H9 (cell line): ENCODE results near the gene ACACB. TPM values are rescaled to one million over a fixed set of nuclear protein-coding genes. Genes with fewer than 3 reads are reported as not detected.

Experiments used
- DNase-seq: peaks from one replicate; pipeline ENCODE4 v3.0.0-alpha.2; 2017
- H2AFZ ChIP-seq: one replicate; pipeline ENCODE4 v1.6.1; 2013; ENCODE audit warnings: mild to moderate bottlenecking, low read length, control low read depth, moderate library complexity
- H2AK5ac ChIP-seq: 2 replicates; pipeline ENCODE4 v1.6.1; 2013; ENCODE audit warnings: low read length, control low read depth, mixed read lengths; ENCODE audit not compliant: insufficient read length
- H2BK120ac ChIP-seq: one replicate; pipeline ENCODE4 v1.6.1; 2013; ENCODE audit warnings: low read depth, mild to moderate bottlenecking, low read length, control low read depth, inconsistent platforms; ENCODE audit not compliant: poor library complexity, severe bottlenecking
- H2BK12ac ChIP-seq: 2 replicates; pipeline ENCODE4 v1.6.1; 2013; ENCODE audit warnings: low read length, control low read depth, mixed read lengths, low read depth; ENCODE audit not compliant: insufficient read length
- H2BK15ac ChIP-seq: 2 replicates; pipeline ENCODE4 v1.6.1; 2013; ENCODE audit warnings: low read depth, low read length, control low read depth
- H2BK20ac ChIP-seq: one replicate; pipeline ENCODE4 v1.6.1; 2013; ENCODE audit warnings: low read depth, mild to moderate bottlenecking, low read length, control low read depth, inconsistent platforms; ENCODE audit not compliant: poor library complexity, severe bottlenecking
- H2BK5ac ChIP-seq: 2 replicates; pipeline ENCODE4 v1.6.1; 2013; ENCODE audit warnings: low read length, control low read depth, mixed read lengths; ENCODE audit not compliant: insufficient read length
- H3K14ac ChIP-seq: 2 replicates; pipeline ENCODE4 v1.6.1; 2013; ENCODE audit warnings: low read length, control low read depth; ENCODE audit not compliant: insufficient read depth
- H3K18ac ChIP-seq: 2 replicates; pipeline ENCODE4 v1.6.1; 2013; ENCODE audit warnings: low read depth, mild to moderate bottlenecking, mixed read lengths, low read length, control low read depth; ENCODE audit not compliant: insufficient read length
- H3K23ac ChIP-seq: 2 replicates; pipeline ENCODE4 v1.6.1; 2013; ENCODE audit warnings: low read length, control low read depth, mixed read lengths, low read depth; ENCODE audit not compliant: insufficient read length
- H3K23me2 ChIP-seq: 2 replicates; pipeline ENCODE4 v1.6.1; 2013; ENCODE audit warnings: low read depth, mild to moderate bottlenecking, mixed read lengths, low read length, control low read depth; ENCODE audit not compliant: insufficient read length, poor library complexity, severe bottlenecking
- H3K27ac ChIP-seq: 2 replicates; pipeline ENCODE4 v1.5.1; 2013; ENCODE audit warnings: low read length, control low read depth, mixed read lengths, low read depth; ENCODE audit not compliant: insufficient read length
- H3K27me3 ChIP-seq: 2 replicates; pipeline ENCODE4 v1.6.1; 2013; ENCODE audit warnings: low read length, control low read depth, inconsistent platforms; ENCODE audit not compliant: insufficient read depth
- H3K4ac ChIP-seq: 2 replicates; pipeline ENCODE4 v1.6.1; 2013; ENCODE audit warnings: low read depth, mild to moderate bottlenecking, control low read depth, inconsistent platforms, low read length, moderate library complexity
- H3K4me1 ChIP-seq: 2 replicates; pipeline ENCODE4 v1.6.1; 2013; ENCODE audit warnings: low read length, control low read depth, inconsistent platforms; ENCODE audit not compliant: insufficient read depth
- H3K4me2 ChIP-seq: 2 replicates; pipeline ENCODE4 v1.6.1; 2013; ENCODE audit warnings: low read length, control low read depth, mixed read lengths; ENCODE audit not compliant: insufficient read length, insufficient read depth
- H3K56ac ChIP-seq: 2 replicates; pipeline ENCODE4 v1.6.1; 2013; ENCODE audit warnings: low read depth, mild to moderate bottlenecking, mixed read lengths, low read length, control low read depth; ENCODE audit not compliant: insufficient read length
- H3K79me1 ChIP-seq: 2 replicates; pipeline ENCODE4 v1.6.1; 2013; ENCODE audit warnings: low read depth, mild to moderate bottlenecking, moderate library complexity, low read length, control low read depth, inconsistent platforms; ENCODE audit not compliant: insufficient read depth, poor library complexity, severe bottlenecking
- H3K79me2 ChIP-seq: 2 replicates; pipeline ENCODE4 v1.6.1; 2013; ENCODE audit warnings: low read length, control low read depth, inconsistent platforms; ENCODE audit not compliant: insufficient read depth
- H3K9ac ChIP-seq: 2 replicates; pipeline ENCODE4 v1.6.1; 2013; ENCODE audit warnings: low read length, control low read depth, mixed read lengths; ENCODE audit not compliant: insufficient read length; ENCODE audit errors: extremely low read depth
- H3K9me3 ChIP-seq: one replicate; pipeline ENCODE4 v1.6.1; 2013; ENCODE audit warnings: low read depth, low read length, inconsistent platforms; ENCODE audit not compliant: control insufficient read depth
- H3T11ph ChIP-seq: one replicate; pipeline ENCODE4 v1.6.1; 2013; ENCODE audit warnings: mild to moderate bottlenecking, low read length, control low read depth, inconsistent platforms
- H4K20me1 ChIP-seq: one replicate; pipeline ENCODE4 v1.6.1; 2013; ENCODE audit not compliant: control insufficient read depth, insufficient read length, insufficient read depth
- H4K5ac ChIP-seq: 2 replicates; pipeline ENCODE4 v1.6.1; 2013; ENCODE audit warnings: low read depth, mild to moderate bottlenecking, mixed read lengths, low read length, control low read depth; ENCODE audit not compliant: insufficient read length
- H4K8ac ChIP-seq: replicated peaks from 2 replicates; pipeline ENCODE4 v1.6.1; 2013; ENCODE audit warnings: low read length, control low read depth, mixed read lengths, low read depth; ENCODE audit not compliant: insufficient read length
- H4K91ac ChIP-seq: 2 replicates; pipeline ENCODE4 v1.6.1; 2013; ENCODE audit warnings: low read depth, mild to moderate bottlenecking, moderate library complexity, mixed read lengths, low read length, control low read depth; ENCODE audit not compliant: insufficient read length
- H3K27ac Mint-ChIP-seq, 3 experiments: 2 replicates in 2 of 3; 3 replicates in 1 of 3; pipeline ENCODE4 v1.8.0; 2020 to 2021; ENCODE audit warnings: mixed read lengths in 3 of 3, mild to moderate bottlenecking in 1 of 3, moderate library complexity in 1 of 3
- H3K27me3 Mint-ChIP-seq: 2 replicates; pipeline ENCODE4 v1.8.0; 2021; ENCODE audit warnings: low read depth, mild to moderate bottlenecking, moderate library complexity, mixed read lengths
- H3K36me3 Mint-ChIP-seq, 3 experiments: 2 replicates in 2 of 3; 3 replicates in 1 of 3; pipeline ENCODE4 v1.8.0; 2020 to 2021; ENCODE audit warnings: low read depth in 3 of 3, mixed read lengths in 3 of 3; ENCODE audit not compliant: insufficient read depth in 1 of 3
- H3K4me1 Mint-ChIP-seq, 2 experiments: 2 replicates each; pipeline ENCODE4 v1.8.0; 2020; ENCODE audit warnings: mixed read lengths in 2 of 2
- H3K4me3 Mint-ChIP-seq, 2 experiments: 2 replicates in 1 of 2; 3 replicates in 1 of 2; pipeline ENCODE4 v1.8.0; 2020 to 2021; ENCODE audit warnings: mild to moderate bottlenecking in 2 of 2, mixed read lengths in 2 of 2, moderate library complexity in 1 of 2
- H3K9me3 Mint-ChIP-seq, 2 experiments: 2 replicates in 1 of 2; 3 replicates in 1 of 2; pipeline ENCODE4 v1.8.0; 2020; ENCODE audit warnings: mild to moderate bottlenecking in 2 of 2, mixed read lengths in 2 of 2, moderate library complexity in 1 of 2
- WGBS: extraction: QIAGEN DNeasy Blood & Tissue Kit; methylation state at CpG from one replicate; pipeline ENCODE4 v1.1.7; 2013; ENCODE audit warnings: missing lambda C conversion rate, low lambda C conversion rate, mixed read lengths; ENCODE audit not compliant: insufficient read length; ENCODE audit errors: extremely low coverage; 5-methylcytosine and 5-hydroxymethylcytosine counted together
- total RNA-seq: library from RNA; stranded (reverse); gene quantifications from 2 replicates; pipeline ENCODE4 v1.2.1, GENCODE V29; 2021
- TF ChIP-seq, protein P1 (sequence below): fragments of 200-600 bp; sonication (generic); conservative IDR thresholded peaks from 3 replicates; pipeline ENCODE4 v1.8.0; 2021; ENCODE audit warnings: antibody characterized with exemption, mild to moderate bottlenecking

ACACB gene
- total RNA-seq, 1 experiment from 2014 or later: 14.2 TPM

GRCh38 chr12:109124878-109125648, 8.7 kb downstream of the ACACB start:
- no peak overlapping the region for H3K56ac ChIP-seq
- no peaks in the 10 kb centered on the region for H3K27me3 ChIP-seq
- H4K8ac ChIP-seq: no peak overlapping the region
- H3K4me1 ChIP-seq: peaks cover 6% of the 10 kb centered on the region
- H2BK12ac ChIP-seq: no peak overlapping the region
- H3K9me3 Mint-ChIP-seq: no peaks in the 10 kb centered on the region
- no peak overlapping the region for H2AK5ac ChIP-seq
- no peak overlapping the region for H3K18ac ChIP-seq
- no peak overlapping the region for H3K4ac ChIP-seq
- H3K23ac ChIP-seq: no peak overlapping the region
- no peak overlapping the region for H3T11ph ChIP-seq
- no peak overlapping the region for H2BK120ac ChIP-seq
- H3K4me2 ChIP-seq: no peak overlapping the region
- H3K36me3 Mint-ChIP-seq: no peaks in the 10 kb centered on the region
- H3K27ac ChIP-seq: no peak overlapping the region
- H3K27me3 Mint-ChIP-seq: no peaks in the 10 kb centered on the region; the same call in 1 of the 2 replicates
- H3K79me1 ChIP-seq: no peaks in the 10 kb centered on the region
- DNase-seq: no peak
- no CpG with 5 or more reads among the region's 12 CpGs for WGBS
- H2BK20ac ChIP-seq: no peak overlapping the region
- no peak overlapping the region for H2AFZ ChIP-seq
- H3K4me1 Mint-ChIP-seq: peaks cover 4 to 8% of the 10 kb centered on the region in 2 experiments; a peak in 3 of 4 replicates
- no peaks in the 10 kb centered on the region for H3K9me3 ChIP-seq
- no peak overlapping the region for H3K27ac Mint-ChIP-seq
- H3K4me3 Mint-ChIP-seq: no peak overlapping the region; a peak in 1 of 5 replicates
- H4K20me1 ChIP-seq: no peaks in the 10 kb centered on the region
- no peak overlapping the region for H3K9ac ChIP-seq
- H4K5ac ChIP-seq: no peak overlapping the region
- no peak overlapping the region for H2BK15ac ChIP-seq
- TF ChIP-seq, protein P1, sequence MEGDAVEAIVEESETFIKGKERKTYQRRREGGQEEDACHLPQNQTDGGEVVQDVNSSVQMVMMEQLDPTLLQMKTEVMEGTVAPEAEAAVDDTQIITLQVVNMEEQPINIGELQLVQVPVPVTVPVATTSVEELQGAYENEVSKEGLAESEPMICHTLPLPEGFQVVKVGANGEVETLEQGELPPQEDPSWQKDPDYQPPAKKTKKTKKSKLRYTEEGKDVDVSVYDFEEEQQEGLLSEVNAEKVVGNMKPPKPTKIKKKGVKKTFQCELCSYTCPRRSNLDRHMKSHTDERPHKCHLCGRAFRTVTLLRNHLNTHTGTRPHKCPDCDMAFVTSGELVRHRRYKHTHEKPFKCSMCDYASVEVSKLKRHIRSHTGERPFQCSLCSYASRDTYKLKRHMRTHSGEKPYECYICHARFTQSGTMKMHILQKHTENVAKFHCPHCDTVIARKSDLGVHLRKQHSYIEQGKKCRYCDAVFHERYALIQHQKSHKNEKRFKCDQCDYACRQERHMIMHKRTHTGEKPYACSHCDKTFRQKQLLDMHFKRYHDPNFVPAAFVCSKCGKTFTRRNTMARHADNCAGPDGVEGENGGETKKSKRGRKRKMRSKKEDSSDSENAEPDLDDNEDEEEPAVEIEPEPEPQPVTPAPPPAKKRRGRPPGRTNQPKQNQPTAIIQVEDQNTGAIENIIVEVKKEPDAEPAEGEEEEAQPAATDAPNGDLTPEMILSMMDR: no peak
- H2BK5ac ChIP-seq: no peak overlapping the region
- no peak overlapping the region for H3K14ac ChIP-seq
- no peaks in the 10 kb centered on the region for H3K23me2 ChIP-seq
- no peak overlapping the region for H4K91ac ChIP-seq
- H3K79me2 ChIP-seq: no peaks in the 10 kb centered on the region
